HG03095 (cell line): ENCODE results near the gene VSTM4.

Experiments
- ATAC-seq: cut with Tn5 transposase; IDR thresholded peaks from one replicate; pipeline ENCODE4 v1.9.1; 2021; ENCODE audit warnings: moderate library complexity; ENCODE audit not compliant: unreplicated experiment

Gene VSTM4

GRCh38 chr10:49143249-49143648, 27.9 kb upstream of the VSTM4 start:
- no peak for ATAC-seq

- peak; percentile 70 for ATAC-seq
These were observed 26.4 kb upstream of the VSTM4 start for GRCh38 chr10:49141541-49142332.

GRCh38 chr10:49140304-49141177, 25.2 kb upstream of the VSTM4 start:
- ATAC-seq: no peak

GRCh38 chr10:49139846-49140195, 24.5 kb upstream of the VSTM4 start:
- no peak for ATAC-seq

GRCh38 chr10:49139028-49139845, 23.9 kb upstream of the VSTM4 start:
- no peak for ATAC-seq

GRCh38 chr10:49138361-49138891, 23.1 kb upstream of the VSTM4 start:
- ATAC-seq: no peak

- ATAC-seq: no peak
These were observed 21.2 kb upstream of the VSTM4 start for GRCh38 chr10:49136525-49136924.

- ATAC-seq: no peak
These were observed 20.4 kb upstream of the VSTM4 start for GRCh38 chr10:49135575-49136313.

- no peak for ATAC-seq
These were observed 19.0 kb upstream of the VSTM4 start for GRCh38 chr10:49134327-49134726.

- ATAC-seq: no peak
These were observed 18.5 kb upstream of the VSTM4 start, which contains the start of gene FAM170B for GRCh38 chr10:49133706-49134248. TSS of gene FAM170B (minus strand) at chr10:49134021. CDS start at chr10:49133918, 103 bp downstream.

GRCh38 chr10:49132362-49132737, 17.0 kb upstream of the VSTM4 start:
- ATAC-seq: no peak

GRCh38 chr10:49131507-49132361, 16.4 kb upstream of the VSTM4 start:
- no peak for ATAC-seq

- ATAC-seq: no peak
These were observed 14.1 kb upstream of the VSTM4 start for GRCh38 chr10:49129376-49129775.

- ATAC-seq: no peak
These were observed 13.5 kb upstream of the VSTM4 start for GRCh38 chr10:49128854-49129253.

GRCh38 chr10:49123981-49124950, 8.9 kb upstream of the VSTM4 start:
- ATAC-seq: no peak

- no peak for ATAC-seq
These were observed 5.6 kb upstream of the VSTM4 start for GRCh38 chr10:49120911-49121310.

GRCh38 chr10:49119746-49120145, 4.4 kb upstream of the VSTM4 start:
- ATAC-seq: no peak
